ENCODE measurements around the gene PTPMT1.

DNA sequence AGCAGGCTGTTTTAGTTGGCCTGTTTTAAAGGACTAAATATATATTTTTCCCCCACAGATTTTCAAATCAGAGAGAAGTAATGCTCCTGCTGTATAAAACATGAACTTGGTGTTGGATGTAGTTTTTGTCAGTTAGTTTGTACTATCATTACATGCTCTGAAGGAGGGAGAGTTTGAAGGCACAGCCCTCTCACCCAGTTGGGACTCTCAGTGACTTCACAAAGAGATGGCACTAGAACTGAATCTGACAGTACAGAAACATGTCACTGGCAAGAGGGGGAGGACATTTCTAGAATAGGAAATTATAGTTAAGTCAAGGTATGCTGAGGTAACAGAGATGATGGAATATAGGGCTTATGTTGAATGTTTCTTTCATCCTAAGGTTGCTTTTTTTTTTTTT is 49.9 kb downstream of the PTPMT1 start:
- no peak for TF ChIP-seq EZH2 (IDR thresholded peaks at IDR 0.05; ENCODE audit: low read depth, unreplicated experiment)
- no peak for TF ChIP-seq EZH2phosphoT487 (IDR thresholded peaks at IDR 0.05; ENCODE audit: unreplicated experiment)
- TF ChIP-seq, protein P1, sequence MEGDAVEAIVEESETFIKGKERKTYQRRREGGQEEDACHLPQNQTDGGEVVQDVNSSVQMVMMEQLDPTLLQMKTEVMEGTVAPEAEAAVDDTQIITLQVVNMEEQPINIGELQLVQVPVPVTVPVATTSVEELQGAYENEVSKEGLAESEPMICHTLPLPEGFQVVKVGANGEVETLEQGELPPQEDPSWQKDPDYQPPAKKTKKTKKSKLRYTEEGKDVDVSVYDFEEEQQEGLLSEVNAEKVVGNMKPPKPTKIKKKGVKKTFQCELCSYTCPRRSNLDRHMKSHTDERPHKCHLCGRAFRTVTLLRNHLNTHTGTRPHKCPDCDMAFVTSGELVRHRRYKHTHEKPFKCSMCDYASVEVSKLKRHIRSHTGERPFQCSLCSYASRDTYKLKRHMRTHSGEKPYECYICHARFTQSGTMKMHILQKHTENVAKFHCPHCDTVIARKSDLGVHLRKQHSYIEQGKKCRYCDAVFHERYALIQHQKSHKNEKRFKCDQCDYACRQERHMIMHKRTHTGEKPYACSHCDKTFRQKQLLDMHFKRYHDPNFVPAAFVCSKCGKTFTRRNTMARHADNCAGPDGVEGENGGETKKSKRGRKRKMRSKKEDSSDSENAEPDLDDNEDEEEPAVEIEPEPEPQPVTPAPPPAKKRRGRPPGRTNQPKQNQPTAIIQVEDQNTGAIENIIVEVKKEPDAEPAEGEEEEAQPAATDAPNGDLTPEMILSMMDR (conservative IDR thresholded peaks at IDR 0.05; ENCODE audit: low read depth in 2 of 2) = no peak
- no peak for TF ChIP-seq POLR2AphosphoS5 (IDR thresholded peaks at IDR 0.05; ENCODE audit: low read depth)
- TF ChIP-seq CREB1 (CRISPR knock-in tag; IDR thresholded peaks at IDR 0.05; ENCODE audit: low read depth) = no peak
- TF ChIP-seq JUNB (IDR thresholded peaks at IDR 0.05; ENCODE audit: unreplicated experiment) = no peak
- TF ChIP-seq, protein P2, sequence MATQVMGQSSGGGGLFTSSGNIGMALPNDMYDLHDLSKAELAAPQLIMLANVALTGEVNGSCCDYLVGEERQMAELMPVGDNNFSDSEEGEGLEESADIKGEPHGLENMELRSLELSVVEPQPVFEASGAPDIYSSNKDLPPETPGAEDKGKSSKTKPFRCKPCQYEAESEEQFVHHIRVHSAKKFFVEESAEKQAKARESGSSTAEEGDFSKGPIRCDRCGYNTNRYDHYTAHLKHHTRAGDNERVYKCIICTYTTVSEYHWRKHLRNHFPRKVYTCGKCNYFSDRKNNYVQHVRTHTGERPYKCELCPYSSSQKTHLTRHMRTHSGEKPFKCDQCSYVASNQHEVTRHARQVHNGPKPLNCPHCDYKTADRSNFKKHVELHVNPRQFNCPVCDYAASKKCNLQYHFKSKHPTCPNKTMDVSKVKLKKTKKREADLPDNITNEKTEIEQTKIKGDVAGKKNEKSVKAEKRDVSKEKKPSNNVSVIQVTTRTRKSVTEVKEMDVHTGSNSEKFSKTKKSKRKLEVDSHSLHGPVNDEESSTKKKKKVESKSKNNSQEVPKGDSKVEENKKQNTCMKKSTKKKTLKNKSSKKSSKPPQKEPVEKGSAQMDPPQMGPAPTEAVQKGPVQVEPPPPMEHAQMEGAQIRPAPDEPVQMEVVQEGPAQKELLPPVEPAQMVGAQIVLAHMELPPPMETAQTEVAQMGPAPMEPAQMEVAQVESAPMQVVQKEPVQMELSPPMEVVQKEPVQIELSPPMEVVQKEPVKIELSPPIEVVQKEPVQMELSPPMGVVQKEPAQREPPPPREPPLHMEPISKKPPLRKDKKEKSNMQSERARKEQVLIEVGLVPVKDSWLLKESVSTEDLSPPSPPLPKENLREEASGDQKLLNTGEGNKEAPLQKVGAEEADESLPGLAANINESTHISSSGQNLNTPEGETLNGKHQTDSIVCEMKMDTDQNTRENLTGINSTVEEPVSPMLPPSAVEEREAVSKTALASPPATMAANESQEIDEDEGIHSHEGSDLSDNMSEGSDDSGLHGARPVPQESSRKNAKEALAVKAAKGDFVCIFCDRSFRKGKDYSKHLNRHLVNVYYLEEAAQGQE (IDR thresholded peaks at IDR 0.05; ENCODE audit: unreplicated experiment) = no peak
- no peak for TF ChIP-seq ZNF114 (CRISPR knock-in tag; IDR thresholded peaks at IDR 0.05)

Data from GM23338 (cell line).